ENCODE data around the gene CNN3.

CNN3 gene

DNA sequence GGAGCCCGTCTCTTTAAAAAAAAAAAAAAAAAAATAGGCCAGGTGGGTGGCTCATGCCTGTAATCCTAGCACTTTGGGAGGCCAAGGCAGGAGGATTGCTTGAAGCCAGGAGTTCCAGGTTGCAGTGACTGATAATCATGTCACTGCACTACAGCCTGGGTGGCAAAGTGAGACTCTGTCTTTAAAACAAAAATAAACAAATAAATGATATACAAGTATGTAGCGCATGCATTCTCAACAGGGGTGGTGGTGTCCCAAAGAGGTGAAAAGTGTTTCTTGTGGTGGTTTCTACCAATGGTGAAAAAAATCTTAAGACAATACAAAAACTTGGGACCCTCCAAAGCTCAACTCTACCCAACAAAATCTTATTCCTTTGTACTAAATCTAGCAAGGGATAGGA lies 17.9 kb downstream of the CNN3 start:
- Histone ChIP-seq H3K36me3 (ENCODE audit: low read depth) (peaks cover 6% of the 10 kb centered on the region), H3K4me1 (ENCODE audit: insufficient read depth, poor library complexity, severe bottlenecking) (peaks cover 13% of the 10 kb centered on the region), H3K27me3 (ENCODE audit: insufficient read depth, poor library complexity, severe bottlenecking) (no peaks in the 10 kb centered on the region), H3K27ac (ENCODE audit: poor library complexity, severe bottlenecking) (no peak overlapping the region), H3K9me3 (ENCODE audit: severe bottlenecking) (no peaks in the 10 kb centered on the region), H3K4me3 (ENCODE audit: severe bottlenecking) (no peak overlapping the region)
- no peak for ATAC-seq (ENCODE audit: low read depth)
- no peak for DNase-seq (ENCODE audit: low spot score)
- TF ChIP-seq, protein P1, sequence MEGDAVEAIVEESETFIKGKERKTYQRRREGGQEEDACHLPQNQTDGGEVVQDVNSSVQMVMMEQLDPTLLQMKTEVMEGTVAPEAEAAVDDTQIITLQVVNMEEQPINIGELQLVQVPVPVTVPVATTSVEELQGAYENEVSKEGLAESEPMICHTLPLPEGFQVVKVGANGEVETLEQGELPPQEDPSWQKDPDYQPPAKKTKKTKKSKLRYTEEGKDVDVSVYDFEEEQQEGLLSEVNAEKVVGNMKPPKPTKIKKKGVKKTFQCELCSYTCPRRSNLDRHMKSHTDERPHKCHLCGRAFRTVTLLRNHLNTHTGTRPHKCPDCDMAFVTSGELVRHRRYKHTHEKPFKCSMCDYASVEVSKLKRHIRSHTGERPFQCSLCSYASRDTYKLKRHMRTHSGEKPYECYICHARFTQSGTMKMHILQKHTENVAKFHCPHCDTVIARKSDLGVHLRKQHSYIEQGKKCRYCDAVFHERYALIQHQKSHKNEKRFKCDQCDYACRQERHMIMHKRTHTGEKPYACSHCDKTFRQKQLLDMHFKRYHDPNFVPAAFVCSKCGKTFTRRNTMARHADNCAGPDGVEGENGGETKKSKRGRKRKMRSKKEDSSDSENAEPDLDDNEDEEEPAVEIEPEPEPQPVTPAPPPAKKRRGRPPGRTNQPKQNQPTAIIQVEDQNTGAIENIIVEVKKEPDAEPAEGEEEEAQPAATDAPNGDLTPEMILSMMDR (IDR thresholded peaks at IDR 0.05; ENCODE audit: poor library complexity, severe bottlenecking), result no peak

DNA sequence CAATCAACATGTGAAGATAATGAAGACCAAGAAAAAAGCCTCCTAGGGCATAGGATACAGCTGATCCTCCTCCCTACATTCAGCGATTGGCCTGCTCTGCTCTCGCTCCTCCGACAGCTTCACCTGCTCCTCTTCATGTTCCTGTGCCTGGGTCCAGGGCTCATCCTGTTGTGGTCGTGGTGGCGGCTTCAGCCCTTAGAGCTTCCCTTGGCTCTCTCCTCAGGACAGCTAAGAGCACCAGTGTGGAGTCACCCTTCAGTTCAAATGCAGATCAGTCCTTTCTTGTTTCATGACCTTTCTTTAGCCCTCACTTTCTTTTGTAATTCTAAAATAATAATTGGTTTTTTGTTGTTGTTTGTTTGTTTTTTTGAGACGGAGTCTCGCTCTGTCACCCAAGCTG lies 18.7 kb downstream of the CNN3 start:
- Histone ChIP-seq H3K9me3 (ENCODE audit: severe bottlenecking) (no peaks in the 10 kb centered on the region), H3K36me3 (ENCODE audit: low read depth) (peaks cover 7% of the 10 kb centered on the region), H3K4me3 (ENCODE audit: severe bottlenecking) (no peak overlapping the region), H3K27ac (ENCODE audit: poor library complexity, severe bottlenecking) (no peak overlapping the region), H3K27me3 (ENCODE audit: insufficient read depth, poor library complexity, severe bottlenecking) (no peaks in the 10 kb centered on the region), H3K4me1 (ENCODE audit: insufficient read depth, poor library complexity, severe bottlenecking) (peaks cover 20% of the 10 kb centered on the region)
- TF ChIP-seq, protein P1 (IDR thresholded peaks at IDR 0.05; ENCODE audit: poor library complexity, severe bottlenecking), result no peak
- DNase-seq (ENCODE audit: low spot score) (no peak), ATAC-seq (ENCODE audit: low read depth) (no peak)

DNA sequence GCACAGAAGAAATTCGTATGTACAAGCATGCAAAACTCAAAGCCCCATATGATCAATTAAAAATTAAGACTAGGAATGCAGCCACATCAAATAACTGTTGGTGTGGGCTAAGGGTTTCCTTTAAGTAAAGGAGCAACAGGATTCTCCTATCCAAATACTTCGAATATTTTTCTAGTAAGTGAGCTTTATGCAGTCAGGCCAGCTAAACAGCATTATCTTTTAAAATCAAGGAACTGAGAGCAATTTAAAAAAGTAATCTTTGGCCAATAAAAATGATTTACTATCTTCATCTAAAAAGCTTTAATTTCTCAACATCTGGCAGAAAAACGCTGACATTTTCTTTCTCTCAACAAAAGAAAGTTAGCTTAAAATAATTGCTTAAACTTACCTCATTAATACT lies 19.8 kb downstream of the CNN3 start:
- Histone ChIP-seq H3K9me3 (ENCODE audit: severe bottlenecking) (no peaks in the 10 kb centered on the region), H3K4me3 (ENCODE audit: severe bottlenecking) (no peak overlapping the region), H3K27ac (ENCODE audit: poor library complexity, severe bottlenecking) (no peak overlapping the region), H3K36me3 (ENCODE audit: low read depth) (peaks cover 18% of the 10 kb centered on the region), H3K4me1 (ENCODE audit: insufficient read depth, poor library complexity, severe bottlenecking) (peaks cover 20% of the 10 kb centered on the region), H3K27me3 (ENCODE audit: insufficient read depth, poor library complexity, severe bottlenecking) (no peaks in the 10 kb centered on the region)
- TF ChIP-seq, protein P1 (IDR thresholded peaks at IDR 0.05; ENCODE audit: poor library complexity, severe bottlenecking), result no peak
- DNase-seq (ENCODE audit: low spot score) (no peak), ATAC-seq (ENCODE audit: low read depth) (no peak)

DNA sequence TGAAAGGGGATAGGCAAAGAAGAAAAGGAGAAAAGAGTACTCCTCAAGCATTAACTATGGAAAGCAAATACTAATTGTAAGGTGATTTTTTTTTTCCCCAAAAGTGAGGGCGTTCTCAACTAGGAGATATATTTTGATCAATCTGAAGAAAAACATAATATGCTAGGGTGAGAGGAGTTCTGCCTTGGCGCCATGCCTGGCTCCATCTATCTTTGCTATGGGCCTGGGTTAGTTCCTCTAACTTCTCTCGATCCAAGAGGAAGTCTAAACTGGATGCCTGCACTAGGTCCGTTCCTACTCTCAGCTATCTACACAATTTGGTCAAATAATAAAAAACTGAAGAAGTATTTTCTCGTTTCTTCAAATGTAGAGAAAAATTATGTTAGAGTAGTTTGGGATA lies 20.5 kb downstream of the CNN3 start:
- TF ChIP-seq, protein P1 (IDR thresholded peaks at IDR 0.05; ENCODE audit: poor library complexity, severe bottlenecking), result no peak
- Histone ChIP-seq H3K4me1 (ENCODE audit: insufficient read depth, poor library complexity, severe bottlenecking) (peaks cover 20% of the 10 kb centered on the region), H3K4me3 (ENCODE audit: severe bottlenecking) (no peak overlapping the region), H3K36me3 (ENCODE audit: low read depth) (peaks cover 25% of the 10 kb centered on the region), H3K27ac (ENCODE audit: poor library complexity, severe bottlenecking) (no peak overlapping the region), H3K27me3 (ENCODE audit: insufficient read depth, poor library complexity, severe bottlenecking) (no peaks in the 10 kb centered on the region), H3K9me3 (ENCODE audit: severe bottlenecking) (no peaks in the 10 kb centered on the region)
- DNase-seq (ENCODE audit: low spot score) (no peak), ATAC-seq (ENCODE audit: low read depth) (no peak)

DNA sequence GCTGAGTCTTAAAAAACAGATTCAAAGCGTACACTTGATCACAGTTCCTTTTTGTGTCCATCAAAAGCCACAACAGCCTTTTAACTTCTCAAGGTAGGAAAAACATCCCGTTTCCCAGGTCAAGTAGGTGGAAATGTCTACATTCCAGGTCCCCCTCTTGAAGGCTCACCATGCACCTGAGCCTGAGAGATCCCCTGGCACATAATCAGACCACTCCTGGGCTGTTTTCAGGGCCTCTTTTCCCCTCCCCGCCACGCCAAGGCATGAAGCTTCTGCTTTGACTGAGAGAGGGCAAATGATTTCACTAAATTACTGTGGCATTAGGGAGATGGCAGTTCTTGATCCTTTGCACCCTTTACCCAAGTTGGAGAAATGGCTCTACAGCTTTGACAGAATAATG lies 21.7 kb downstream of the CNN3 start:
- H3K27ac ChIP-seq (ENCODE audit: poor library complexity, severe bottlenecking), result peak overlapping the region; percentile 64

More for the DNA sequence above, 21.7 kb downstream of the CNN3 start:
- TF ChIP-seq, protein P1 (IDR thresholded peaks at IDR 0.05; ENCODE audit: poor library complexity, severe bottlenecking), result no peak
- no peak for ATAC-seq (ENCODE audit: low read depth)
- Histone ChIP-seq H3K27me3 (ENCODE audit: insufficient read depth, poor library complexity, severe bottlenecking) (no peaks in the 10 kb centered on the region), H3K9me3 (ENCODE audit: severe bottlenecking) (no peaks in the 10 kb centered on the region), H3K36me3 (ENCODE audit: low read depth) (peaks cover 32% of the 10 kb centered on the region), H3K4me1 (ENCODE audit: insufficient read depth, poor library complexity, severe bottlenecking) (peaks cover 20% of the 10 kb centered on the region), H3K4me3 (ENCODE audit: severe bottlenecking) (no peak overlapping the region)
- no peak for DNase-seq (ENCODE audit: low spot score)
